Subcutaneous abdominal adipose tissue (tissue), 5 donors: ENCODE measurements around the gene RBP3.

Source experiments
- H3K27ac ChIP-seq: one replicate; pipeline ENCODE4 v1.7.0; 2013; ENCODE audit warnings: low read depth, mild to moderate bottlenecking, inconsistent platforms, low read length, moderate library complexity
- H3K27me3 ChIP-seq, 5 donors: one replicate each; pipeline ENCODE4 v1.7.0; 2013; ENCODE audit warnings: low read length in 5 of 5, inconsistent platforms in 1 of 5; ENCODE audit not compliant: control insufficient read depth in 5 of 5, insufficient read depth in 4 of 5
- H3K36me3 ChIP-seq, 5 donors: one replicate each; pipeline ENCODE4 v1.7.0; 2013; ENCODE audit warnings: low read length in 5 of 5; ENCODE audit not compliant: control insufficient read depth in 5 of 5, insufficient read depth in 5 of 5
- H3K4me1 ChIP-seq, 5 donors: one replicate each; pipeline ENCODE4 v1.7.0; 2013; ENCODE audit warnings: low read length in 5 of 5, mild to moderate bottlenecking in 3 of 5, moderate library complexity in 1 of 5; ENCODE audit not compliant: control insufficient read depth in 5 of 5, insufficient read depth in 5 of 5
- H3K4me3 ChIP-seq, 5 donors: one replicate each; pipeline ENCODE4 v1.7.0; 2013; ENCODE audit warnings: low read length in 5 of 5, low read depth in 1 of 5
- H3K9ac ChIP-seq, 5 donors: one replicate each; pipeline ENCODE4 v1.7.0; 2013; ENCODE audit warnings: low read length in 5 of 5, mild to moderate bottlenecking in 4 of 5, moderate library complexity in 3 of 5
- H3K9me3 ChIP-seq, 5 donors: one replicate each; pipeline ENCODE4 v1.7.0; 2013; ENCODE audit warnings: low read length in 5 of 5; ENCODE audit not compliant: control insufficient read depth in 5 of 5
- donor health status: healthy.
- donor health status: healthy.
- donor health status: healthy.
- donor health status: healthy.
- donor health status: healthy.

The RBP3 gene

DNA sequence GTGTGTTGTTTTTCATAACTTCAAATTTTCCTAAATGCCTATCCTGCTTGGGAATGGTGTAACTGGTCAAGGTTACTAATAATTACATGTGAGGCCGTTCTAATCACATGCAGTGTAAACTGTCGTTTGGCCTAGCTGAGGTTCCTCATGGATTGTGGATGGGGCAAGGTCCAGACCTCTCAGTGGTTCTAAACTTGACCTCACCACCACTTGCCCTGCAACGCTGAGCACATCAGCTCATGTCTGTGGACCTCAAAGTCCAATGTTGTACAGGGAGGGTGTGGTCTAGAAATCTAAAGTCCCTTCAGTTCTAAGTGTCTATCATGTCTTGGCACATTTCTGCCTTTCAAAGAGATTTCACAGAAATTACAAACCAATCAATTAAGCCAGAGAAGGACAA lies 15.6 kb downstream of the RBP3 start:
- H3K27ac ChIP-seq: no peak overlapping the region
- H3K9ac ChIP-seq: no peak overlapping the region
- H3K36me3 ChIP-seq: no peaks in the 10 kb centered on the region
- H3K27me3 ChIP-seq: peaks cover 0 to 3% (median 0%) of the 10 kb centered on the region in 5 donors
- H3K9me3 ChIP-seq: no peaks in the 10 kb centered on the region
- H3K4me3 ChIP-seq: no peak overlapping the region
- no peaks in the 10 kb centered on the region for H3K4me1 ChIP-seq

DNA sequence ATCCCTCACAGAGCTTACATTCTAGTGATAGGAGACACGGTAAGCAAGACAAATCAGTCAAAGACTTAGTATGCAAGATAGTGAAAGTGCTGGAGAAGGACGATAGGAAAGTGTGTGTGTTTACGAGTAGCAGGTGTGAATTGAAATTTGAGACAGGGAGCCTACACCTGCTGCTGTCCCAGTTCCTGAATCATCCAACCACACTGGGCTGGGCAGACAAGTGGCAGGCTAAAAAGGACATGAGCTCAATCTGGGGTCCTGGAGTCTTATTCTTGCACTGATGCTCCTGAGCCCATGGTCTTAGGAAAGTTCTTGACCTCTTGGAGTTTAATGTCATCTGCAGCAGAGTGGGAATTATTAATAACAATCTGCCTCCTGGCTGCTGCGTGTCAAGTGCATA lies 16.2 kb downstream of the RBP3 start:
- Histone ChIP-seq H3K27me3 (peaks cover 0 to 3% (median 0%) of the 10 kb centered on the region in 5 donors), H3K9me3 (no peaks in the 10 kb centered on the region), H3K9ac (no peak overlapping the region), H3K36me3 (no peaks in the 10 kb centered on the region), H3K27ac (no peak overlapping the region), H3K4me1 (no peaks in the 10 kb centered on the region), H3K4me3 (no peak overlapping the region)

DNA sequence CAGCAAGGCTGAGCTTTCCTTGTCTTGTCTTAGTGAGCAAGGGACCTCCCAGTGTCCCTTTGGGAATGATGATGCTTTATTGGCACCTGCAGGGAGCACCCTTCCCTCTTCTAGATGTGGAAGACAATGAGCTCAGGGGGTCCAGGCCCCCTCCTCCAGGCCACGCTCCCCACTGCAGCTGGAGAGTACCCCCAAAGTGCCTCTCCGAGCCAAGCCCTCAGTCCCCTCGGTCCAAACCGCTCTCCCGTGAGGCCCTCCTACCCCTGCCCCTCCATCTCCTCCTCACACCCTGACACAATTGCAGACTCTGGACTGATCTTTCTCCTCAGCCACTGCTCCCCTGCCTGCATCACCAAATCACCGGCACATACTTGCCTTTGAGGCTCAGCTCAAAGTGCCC lies 16.7 kb downstream of the RBP3 start:
- H3K9ac ChIP-seq: no peak overlapping the region
- no peak overlapping the region for H3K4me3 ChIP-seq
- no peak overlapping the region for H3K27ac ChIP-seq
- no peaks in the 10 kb centered on the region for H3K36me3 ChIP-seq
- peaks cover 0 to 3% (median 0%) of the 10 kb centered on the region in 5 donors for H3K27me3 ChIP-seq
- no peaks in the 10 kb centered on the region for H3K9me3 ChIP-seq
- no peaks in the 10 kb centered on the region for H3K4me1 ChIP-seq

DNA sequence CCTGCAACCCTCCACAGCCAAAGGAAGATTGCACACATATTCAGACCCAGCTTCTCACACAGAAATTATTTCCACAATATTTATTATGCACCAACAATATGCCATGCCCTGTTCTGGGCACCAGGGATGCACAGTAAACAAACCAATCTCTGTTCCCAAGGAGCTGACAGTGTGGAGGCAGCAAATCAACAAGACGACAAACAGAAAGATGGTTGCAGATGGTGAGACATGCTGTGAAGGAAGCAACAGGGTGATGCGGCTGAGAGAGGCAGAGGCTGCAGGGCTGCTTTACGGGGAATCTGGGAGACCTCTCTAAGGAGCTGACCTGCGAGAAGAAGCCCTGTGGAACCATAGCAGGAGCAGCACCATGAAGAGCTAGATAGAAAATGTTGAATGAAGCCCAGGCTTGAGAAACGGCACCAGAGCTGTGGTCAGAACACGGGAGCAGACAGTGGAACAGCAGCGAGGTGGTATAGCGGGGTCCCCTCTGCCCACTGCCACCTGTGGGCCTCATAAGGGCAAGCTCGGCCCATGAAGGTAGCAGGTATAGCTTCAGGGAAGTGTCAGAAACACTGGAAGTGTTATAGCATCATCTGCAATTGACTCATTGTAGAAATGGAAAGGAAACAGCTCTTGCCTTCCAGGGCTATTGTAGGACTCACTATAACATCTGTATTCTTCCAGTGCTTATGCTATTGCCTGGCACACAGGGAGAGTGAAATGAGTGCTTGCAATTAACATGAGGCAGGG lies 17.4 kb downstream of the RBP3 start:
- no peaks in the 10 kb centered on the region for H3K9me3 ChIP-seq
- no peak overlapping the region for H3K4me3 ChIP-seq
- peaks cover 0 to 3% (median 0%) of the 10 kb centered on the region in 5 donors for H3K27me3 ChIP-seq
- no peaks in the 10 kb centered on the region for H3K4me1 ChIP-seq
- H3K9ac ChIP-seq: no peak overlapping the region
- no peak overlapping the region for H3K27ac ChIP-seq
- no peaks in the 10 kb centered on the region for H3K36me3 ChIP-seq

DNA sequence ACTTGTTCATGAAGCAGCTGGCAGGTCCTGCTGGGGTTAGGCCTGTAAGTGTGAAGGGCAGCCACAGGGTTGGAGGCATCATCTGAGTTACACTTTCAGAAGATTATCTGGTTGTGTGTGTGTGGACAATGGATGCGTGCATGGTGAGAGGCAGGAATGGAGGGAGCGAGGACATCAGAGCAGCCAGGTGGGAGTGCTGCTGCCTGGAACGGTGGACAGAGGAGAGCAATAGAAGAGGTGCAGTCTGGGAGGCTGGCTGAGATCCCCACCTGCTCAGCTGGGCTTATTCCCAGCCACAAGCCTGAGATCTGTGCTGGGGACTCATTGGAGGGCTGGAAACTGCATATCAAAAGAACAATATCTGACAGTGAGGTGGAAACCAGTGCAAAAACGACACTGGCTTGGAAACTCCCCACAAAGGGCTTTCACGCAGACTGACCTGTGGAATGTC lies 18.0 kb downstream of the RBP3 start:
- Histone ChIP-seq H3K27me3 (peaks cover 0 to 3% (median 0%) of the 10 kb centered on the region in 5 donors), H3K4me3 (no peak overlapping the region), H3K9ac (no peak overlapping the region), H3K27ac (no peak overlapping the region), H3K36me3 (no peaks in the 10 kb centered on the region), H3K4me1 (peaks cover 0 to 2% (median 0%) of the 10 kb centered on the region in 5 donors), H3K9me3 (no peaks in the 10 kb centered on the region)

DNA sequence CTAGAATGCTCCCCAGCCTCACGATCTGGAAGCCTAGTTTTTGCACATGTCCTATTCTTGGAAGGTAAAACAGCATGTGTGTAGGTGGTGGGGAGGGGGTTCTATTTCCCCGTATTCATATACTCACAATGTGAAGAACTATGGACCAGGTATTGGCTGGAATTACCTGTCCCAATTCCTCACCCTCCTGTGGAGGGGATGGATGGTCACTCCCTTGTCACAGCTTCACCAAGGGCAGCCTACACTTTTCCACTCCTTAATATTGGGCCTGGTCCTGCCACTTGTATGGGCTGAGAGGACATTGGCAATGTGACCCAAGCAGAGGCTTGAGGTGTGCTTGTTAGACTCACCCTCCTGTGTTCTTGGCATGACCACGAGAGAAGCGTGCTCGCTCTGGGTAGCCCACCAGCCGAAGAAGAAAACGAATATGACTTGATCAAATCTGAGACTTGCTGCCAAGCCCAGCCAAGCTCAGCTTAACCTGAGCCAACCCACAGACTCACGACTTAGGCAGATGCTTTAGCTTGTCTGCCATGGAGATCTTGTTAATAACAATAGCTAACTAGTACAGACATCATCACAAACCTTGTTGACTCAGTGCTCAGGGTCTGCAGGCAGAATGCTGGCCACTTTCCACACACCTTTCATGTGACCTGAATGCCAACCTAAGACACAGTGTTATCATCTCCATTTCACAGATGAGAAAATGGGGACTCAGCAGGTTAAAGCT lies 18.7 kb downstream of the RBP3 start:
- H3K9me3 ChIP-seq: no peaks in the 10 kb centered on the region
- H3K4me1 ChIP-seq: peaks cover 0 to 2% (median 0%) of the 10 kb centered on the region in 5 donors
- H3K27ac ChIP-seq: no peak overlapping the region
- H3K4me3 ChIP-seq: no peak overlapping the region
- H3K36me3 ChIP-seq: no peaks in the 10 kb centered on the region
- no peak overlapping the region for H3K9ac ChIP-seq
- H3K27me3 ChIP-seq: peaks cover 0 to 3% (median 0%) of the 10 kb centered on the region in 5 donors

DNA sequence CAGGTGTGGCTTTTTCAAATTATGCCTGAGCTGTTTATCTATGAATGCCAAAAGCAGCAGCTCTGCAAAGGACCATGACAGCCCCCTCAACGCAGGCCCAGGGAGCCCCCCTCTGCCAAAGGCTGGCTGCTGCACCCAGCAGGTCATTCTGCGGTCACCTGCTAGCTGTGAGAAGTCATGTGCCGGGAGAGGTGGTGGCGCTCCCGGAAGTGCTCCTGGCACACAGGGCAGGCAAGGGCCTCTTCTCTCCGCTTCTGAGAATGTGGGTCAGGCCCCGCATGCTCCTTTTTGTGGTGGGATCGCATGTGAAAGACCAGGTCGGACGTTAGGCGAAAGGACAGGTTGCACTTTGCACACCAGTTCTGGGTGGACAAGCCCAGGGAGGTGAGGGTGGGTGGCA lies 19.5 kb downstream of the RBP3 start:
- H3K4me1 ChIP-seq: peaks cover 0 to 5% (median 0%) of the 10 kb centered on the region in 5 donors
- H3K27me3 ChIP-seq: peaks cover 0 to 3% (median 0%) of the 10 kb centered on the region in 5 donors
- H3K9ac ChIP-seq: no peak overlapping the region
- H3K36me3 ChIP-seq: no peaks in the 10 kb centered on the region
- H3K9me3 ChIP-seq: no peaks in the 10 kb centered on the region
- no peak overlapping the region for H3K27ac ChIP-seq
- H3K4me3 ChIP-seq: no peak overlapping the region

DNA sequence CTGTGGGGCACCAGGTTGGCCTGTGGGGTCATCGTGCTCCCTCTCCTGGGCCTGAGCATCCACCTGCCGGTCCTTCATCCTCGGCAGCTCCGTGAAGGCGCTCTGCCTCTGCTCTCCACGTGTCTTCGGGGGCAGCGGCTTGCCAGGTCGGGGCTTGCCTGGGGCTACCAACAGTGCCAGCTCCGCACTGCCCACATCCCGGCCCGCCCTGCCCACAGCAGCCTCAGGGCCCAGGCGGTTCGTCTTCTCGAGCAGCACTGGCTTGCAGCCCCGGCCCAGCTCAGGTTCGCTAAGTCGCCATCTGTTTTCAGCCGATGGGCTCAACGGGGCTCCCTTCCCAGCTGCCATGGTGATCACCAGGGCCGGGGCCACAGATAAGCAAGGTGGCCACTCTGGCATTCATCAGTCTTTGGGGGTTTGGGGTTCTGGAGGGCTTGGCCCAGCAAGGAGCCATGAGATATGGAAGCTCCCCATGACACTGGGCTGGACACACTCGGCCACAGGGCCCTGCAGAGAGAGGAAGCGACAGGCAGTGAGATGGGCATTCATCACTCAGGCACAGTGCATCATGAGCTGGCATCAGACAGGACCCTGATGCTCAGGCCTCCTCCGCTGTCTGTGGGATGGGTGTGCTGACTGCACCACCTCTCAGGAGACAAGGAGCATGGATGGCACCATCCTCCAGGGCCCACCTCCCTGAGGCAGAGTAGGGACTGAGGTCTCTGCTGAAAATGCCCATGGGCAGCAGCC lies 20.4 kb downstream of the RBP3 start:
- Histone ChIP-seq H3K27ac (no peak overlapping the region), H3K9ac (no peak overlapping the region), H3K4me1 (peaks cover 0 to 9% (median 0%) of the 10 kb centered on the region in 5 donors), H3K27me3 (peaks cover 0 to 3% (median 0%) of the 10 kb centered on the region in 5 donors), H3K9me3 (no peaks in the 10 kb centered on the region), H3K4me3 (no peak overlapping the region), H3K36me3 (no peaks in the 10 kb centered on the region)

DNA sequence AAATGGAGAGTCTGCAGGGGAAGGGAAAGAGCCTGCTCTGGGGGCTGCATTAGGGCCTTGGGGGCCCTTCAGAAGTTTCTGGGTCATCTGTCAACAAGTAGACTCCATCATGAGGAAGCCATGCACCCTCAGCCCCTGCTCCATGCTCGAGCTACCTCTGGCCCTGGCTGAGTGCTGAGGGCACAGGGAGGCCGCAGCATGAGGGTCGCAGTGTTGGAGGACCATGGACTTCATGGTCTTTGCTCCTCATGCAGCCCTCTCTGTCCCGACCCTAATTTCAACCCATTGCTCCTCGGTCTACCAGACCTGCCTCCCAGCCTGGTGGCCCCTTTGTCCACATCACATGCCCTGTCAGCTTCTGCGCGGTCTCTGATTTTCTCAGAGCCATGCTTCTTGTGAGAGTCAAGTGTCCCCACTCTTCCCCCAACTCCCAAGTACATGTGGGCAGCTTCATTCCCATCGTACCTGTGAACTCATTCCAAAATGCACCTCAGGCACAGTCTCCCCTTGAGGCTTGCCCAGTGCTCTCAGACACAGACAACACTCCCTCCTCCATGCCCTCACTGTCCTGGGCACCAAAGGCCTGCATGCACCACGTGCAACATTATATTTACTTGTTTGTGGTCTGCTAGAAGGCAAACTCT lies 21.2 kb downstream of the RBP3 start:
- Histone ChIP-seq H3K4me3 (no peak overlapping the region), H3K9ac (no peak overlapping the region)

More for the DNA sequence above, 21.2 kb downstream of the RBP3 start:
- Histone ChIP-seq H3K4me1 (peaks cover 0 to 11% (median 3%) of the 10 kb centered on the region in 5 donors), H3K9me3 (no peaks in the 10 kb centered on the region), H3K27ac (no peak overlapping the region), H3K27me3 (peaks cover 0 to 3% (median 0%) of the 10 kb centered on the region in 5 donors), H3K36me3 (no peaks in the 10 kb centered on the region)
